Fibroblast of villous mesenchyme (primary cell): Measurements from ENCODE around the gene SLC50A1. TPM values are rescaled to one million over a fixed set of nuclear protein-coding genes. Genes with fewer than 3 reads are reported as not detected.
"Not testable (repeated sequence)": the region's sequence is repeated elsewhere in the genome, so short reads cannot be mapped to it uniquely, and the experiment has no call there.

Experiments used
- DNase-seq: peaks from one replicate; pipeline ENCODE4 v3.0.0-alpha.2; 2010; ENCODE audit warnings: low read depth
- H3K4me3 ChIP-seq: 2 replicates; pipeline ENCODE4 v1.5.1; 2011; ENCODE audit warnings: low read depth, mild to moderate bottlenecking, low read length
- CTCF ChIP-seq: IDR thresholded peaks from 2 replicates; pipeline ENCODE4 v1.5.1; 2012; ENCODE audit warnings: low read depth, mild to moderate bottlenecking, low read length; ENCODE audit not compliant: insufficient read depth
- total RNA-seq: library from RNA; depleted of rRNA; stranded (reverse); fragments of >200 nt; gene quantifications from 2 replicates; pipeline ENCODE4 v1.2.3, GENCODE V29; 2012

The SLC50A1 gene
- total RNA-seq, 1 donor, result 58.7 TPM

GRCh38 chr1:155136748-155137147 lies 1.1 kb downstream of the SLC50A1 start:
- no peak for DNase-seq
- no peak for TF ChIP-seq CTCF
- peak overlapping the region; percentile 89 for H3K4me3 ChIP-seq

- no peak for DNase-seq
- no peak for TF ChIP-seq CTCF
- peak overlapping the region; percentile 89 for H3K4me3 ChIP-seq
These were observed 1.7 kb downstream of the SLC50A1 start for GRCh38 chr1:155137154-155137949.

GRCh38 chr1:155139895-155140629 lies 4.4 kb downstream of the SLC50A1 start, which contains the start of gene DPM3:
TSS of gene DPM3 (minus strand) at chr1:155140531. CDS start at chr1:155140240, 291 bp downstream.
- no peak for TF ChIP-seq CTCF
- H3K4me3 ChIP-seq, result peak within 1 kb of the TSS; percentile 88
- peak; percentile 81 for DNase-seq

- H3K4me3 ChIP-seq, result peak overlapping the region; percentile 88
- no peak for TF ChIP-seq CTCF
- no peak for DNase-seq
These were observed 4.9 kb downstream of the SLC50A1 start for GRCh38 chr1:155140630-155140953.

GRCh38 chr1:155141749-155142148 lies 6.1 kb downstream of the SLC50A1 start:
- H3K4me3 ChIP-seq, result no peak overlapping the region
- no peak for DNase-seq
- TF ChIP-seq CTCF, result no peak

GRCh38 chr1:155145491-155145890 lies 9.8 kb downstream of the SLC50A1 start:
- DNase-seq, result no peak
- peak; percentile 17 for TF ChIP-seq CTCF
- H3K4me3 ChIP-seq, result no peak overlapping the region

- not testable (repeated sequence) for DNase-seq, H3K4me3 ChIP-seq
These were observed 20.5 kb downstream of the SLC50A1 start for GRCh38 chr1:155155996-155156643.
